ENCODE measurements around the gene PCCA.

- TF ChIP-seq CTCF (IDR thresholded peaks at IDR 0.05) (no peak), POLR2A (IDR thresholded peaks at IDR 0.05) (no peak), EP300 (IDR thresholded peaks at IDR 0.05) (no peak)
These were observed 363.0 kb downstream of the PCCA start for GRCh38 chr13:100451923-100452322.

All from tibial nerve (tissue), 4 donors.